ENCODE results near the gene IFITM2.

The IFITM2 gene

GRCh38 chr11:293271-293851, 14.3 kb upstream of the IFITM2 start:
- DNase-seq (ENCODE audit: low read depth): no peak

GRCh38 chr11:293852-294661, 13.6 kb upstream of the IFITM2 start:
- DNase-seq (ENCODE audit: low read depth): no peak

- DNase-seq (ENCODE audit: low read depth): no peak
Measured at GRCh38 chr11:294780-295179, 12.8 kb upstream of the IFITM2 start.

GRCh38 chr11:295351-296170, 12.1 kb upstream of the IFITM2 start:
- no peak for DNase-seq (ENCODE audit: low read depth)

- DNase-seq (ENCODE audit: low read depth): no peak
Measured at GRCh38 chr11:296171-297050, 11.2 kb upstream of the IFITM2 start.

GRCh38 chr11:297051-297585, 10.5 kb upstream of the IFITM2 start:
- DNase-seq (ENCODE audit: low read depth): no peak

GRCh38 chr11:297586-298405, 9.8 kb upstream of the IFITM2 start:
- no peak for DNase-seq (ENCODE audit: low read depth)

GRCh38 chr11:298406-299065, 9.1 kb upstream of the IFITM2 start:
- DNase-seq (ENCODE audit: low read depth): no peak

- no peak for DNase-seq (ENCODE audit: low read depth)
Measured at GRCh38 chr11:299081-299891, 8.3 kb upstream of the IFITM2 start, which contains the start of gene IFITM5. TSS of gene IFITM5 (minus strand) at chr11:299526. CDS start at chr11:299490, 36 bp downstream.

- DNase-seq (ENCODE audit: low read depth): no peak
Measured at GRCh38 chr11:299951-300735, 7.5 kb upstream of the IFITM2 start.

GRCh38 chr11:303363-303762, 4.3 kb upstream of the IFITM2 start:
- DNase-seq (ENCODE audit: low read depth): no peak

- DNase-seq (ENCODE audit: low read depth): no peak
Measured at GRCh38 chr11:304061-304506, 3.5 kb upstream of the IFITM2 start.

GRCh38 chr11:304915-305843, 2.4 kb upstream of the IFITM2 start:
- no peak for DNase-seq (ENCODE audit: low read depth)

- no peak for DNase-seq (ENCODE audit: low read depth)
Measured at GRCh38 chr11:305844-306211, 1.8 kb upstream of the IFITM2 start.

- DNase-seq (ENCODE audit: low read depth): no peak
Measured at GRCh38 chr11:306645-307371, 808 bp upstream of the IFITM2 start.
